Loucy (cell line): ENCODE data around the gene OR2T27.

Experiments used
- H2AFZ ChIP-seq: fragments of 200-600 bp; sonication (generic); 2 replicates; pipeline ENCODE4 v1.6.0; 2016; ENCODE audit warnings: antibody characterized with exemption, mild to moderate bottlenecking, low read length, moderate library complexity
- H3F3A ChIP-seq: fragments of 200-600 bp; 2 replicates; pipeline ENCODE4 v1.6.0; 2016; ENCODE audit warnings: antibody characterized with exemption, low read depth, mild to moderate bottlenecking
- H3K27me3 ChIP-seq: fragments of 200-600 bp; sonication (generic); 2 replicates; pipeline ENCODE4 v1.6.1; 2014; ENCODE audit warnings: low read length, mild to moderate bottlenecking; ENCODE audit not compliant: insufficient read depth, poor library complexity, severe bottlenecking
- H3K36me3 ChIP-seq: fragments of 200-600 bp; sonication (generic); 2 replicates; pipeline ENCODE4 v1.6.1; 2016; ENCODE audit warnings: low read length; ENCODE audit not compliant: insufficient read depth
- H3K4me1 ChIP-seq: fragments of 200-600 bp; sonication (generic); 2 replicates; pipeline ENCODE4 v1.5.1; 2014; ENCODE audit warnings: low read length, mild to moderate bottlenecking; ENCODE audit not compliant: insufficient read depth, poor library complexity, severe bottlenecking
- H3K4me2 ChIP-seq: fragments of 200-600 bp; sonication (generic); 2 replicates; pipeline ENCODE4 v1.6.0; 2014; ENCODE audit warnings: antibody characterized with exemption, low read length, low read depth, mild to moderate bottlenecking; ENCODE audit not compliant: poor library complexity, severe bottlenecking
- H3K4me3 ChIP-seq: fragments of 200-600 bp; sonication (generic); 2 replicates; pipeline ENCODE4 v1.5.1; 2014; ENCODE audit warnings: low read length, mild to moderate bottlenecking, mixed read lengths; ENCODE audit not compliant: poor library complexity, severe bottlenecking
- H3K79me2 ChIP-seq: fragments of 200-600 bp; sonication (generic); 2 replicates; pipeline ENCODE4 v1.6.1; 2014; ENCODE audit warnings: low read length; ENCODE audit not compliant: insufficient read depth
- H3K9ac ChIP-seq: fragments of 200-600 bp; sonication (generic); 2 replicates; pipeline ENCODE4 v1.6.0; 2014; ENCODE audit warnings: mild to moderate bottlenecking, low read depth, low read length, moderate library complexity; ENCODE audit not compliant: poor library complexity, severe bottlenecking
- H3K9me2 ChIP-seq: fragments of 200-600 bp; sonication (generic); replicated peaks from 2 replicates; pipeline ENCODE4 v1.6.1; 2016; ENCODE audit warnings: low read depth, low read length, mixed read lengths
- H3K9me3 ChIP-seq: fragments of 200-600 bp; sonication (generic); 2 replicates; pipeline ENCODE4 v1.6.1; 2014; ENCODE audit warnings: mild to moderate bottlenecking, antibody characterized with exemption, low read length, low read depth; ENCODE audit not compliant: insufficient read depth
- H4K20me1 ChIP-seq: fragments of 200-600 bp; sonication (generic); 2 replicates; pipeline ENCODE4 v1.6.0; 2014; ENCODE audit warnings: antibody characterized with exemption, low read length, mild to moderate bottlenecking; ENCODE audit not compliant: insufficient read depth, poor library complexity, severe bottlenecking
- CTCF ChIP-seq: fragments of 200-600 bp; sonication (generic); conservative IDR thresholded peaks from 2 replicates; pipeline ENCODE4 v1.5.1; 2014; ENCODE audit warnings: mild to moderate bottlenecking, antibody characterized with exemption, low read length
- EZH2phosphoT487 ChIP-seq: fragments of 200-600 bp; IDR thresholded peaks from 2 replicates; pipeline ENCODE4 v1.6.1; 2018; ENCODE audit warnings: antibody characterized with exemption, mild to moderate bottlenecking, moderate library complexity, borderline replicate concordance

The OR2T27 gene

GRCh38 chr1:248631354-248632008 is 23.8 kb downstream of the OR2T27 start:
- Histone ChIP-seq H3K36me3 (no peaks in the 10 kb centered on the region), H4K20me1 (no peaks in the 10 kb centered on the region), H3K27me3 (no peaks in the 10 kb centered on the region), H3K9ac (no peak overlapping the region), H3F3A (no peaks in the 10 kb centered on the region), H3K4me3 (no peak overlapping the region), H3K79me2 (no peaks in the 10 kb centered on the region), H3K9me3 (no peaks in the 10 kb centered on the region), H2AFZ (no peak overlapping the region), H3K4me2 (no peak overlapping the region), H3K9me2 (no peaks in the 10 kb centered on the region), H3K4me1 (no peaks in the 10 kb centered on the region)
- TF ChIP-seq EZH2phosphoT487: no peak
- TF ChIP-seq CTCF: no peak

- H3K9me2 ChIP-seq: no peaks in the 10 kb centered on the region
- H3F3A ChIP-seq: no peaks in the 10 kb centered on the region
- H3K4me2 ChIP-seq: no peak overlapping the region
- no peaks in the 10 kb centered on the region for H3K79me2 ChIP-seq
- TF ChIP-seq CTCF: no peak
- TF ChIP-seq EZH2phosphoT487: no peak
- H3K9me3 ChIP-seq: no peaks in the 10 kb centered on the region
- H3K9ac ChIP-seq: no peak overlapping the region
- H3K4me1 ChIP-seq: no peaks in the 10 kb centered on the region
- H2AFZ ChIP-seq: no peak overlapping the region
- H3K4me3 ChIP-seq: no peak overlapping the region
- no peaks in the 10 kb centered on the region for H3K36me3 ChIP-seq
- no peaks in the 10 kb centered on the region for H4K20me1 ChIP-seq
- no peaks in the 10 kb centered on the region for H3K27me3 ChIP-seq
These were observed 24.8 kb downstream of the OR2T27 start for GRCh38 chr1:248630551-248630950.

GRCh38 chr1:248627971-248628844 is 27.1 kb downstream of the OR2T27 start:
- TF ChIP-seq EZH2phosphoT487 (no peak), CTCF (no peak)
- no peaks in the 10 kb centered on the region for H3K4me1 ChIP-seq
- H3K9ac ChIP-seq: no peak overlapping the region
- no peak overlapping the region for H3K4me3 ChIP-seq
- H3K9me2 ChIP-seq: no peaks in the 10 kb centered on the region
- H3K79me2 ChIP-seq: no peaks in the 10 kb centered on the region
- no peaks in the 10 kb centered on the region for H3F3A ChIP-seq
- H4K20me1 ChIP-seq: no peaks in the 10 kb centered on the region
- H3K9me3 ChIP-seq: no peaks in the 10 kb centered on the region
- H2AFZ ChIP-seq: no peak overlapping the region
- H3K4me2 ChIP-seq: no peak overlapping the region
- H3K36me3 ChIP-seq: no peaks in the 10 kb centered on the region
- no peaks in the 10 kb centered on the region for H3K27me3 ChIP-seq
